Measurements from ENCODE around the gene LY6G5C.

The LY6G5C gene

DNA sequence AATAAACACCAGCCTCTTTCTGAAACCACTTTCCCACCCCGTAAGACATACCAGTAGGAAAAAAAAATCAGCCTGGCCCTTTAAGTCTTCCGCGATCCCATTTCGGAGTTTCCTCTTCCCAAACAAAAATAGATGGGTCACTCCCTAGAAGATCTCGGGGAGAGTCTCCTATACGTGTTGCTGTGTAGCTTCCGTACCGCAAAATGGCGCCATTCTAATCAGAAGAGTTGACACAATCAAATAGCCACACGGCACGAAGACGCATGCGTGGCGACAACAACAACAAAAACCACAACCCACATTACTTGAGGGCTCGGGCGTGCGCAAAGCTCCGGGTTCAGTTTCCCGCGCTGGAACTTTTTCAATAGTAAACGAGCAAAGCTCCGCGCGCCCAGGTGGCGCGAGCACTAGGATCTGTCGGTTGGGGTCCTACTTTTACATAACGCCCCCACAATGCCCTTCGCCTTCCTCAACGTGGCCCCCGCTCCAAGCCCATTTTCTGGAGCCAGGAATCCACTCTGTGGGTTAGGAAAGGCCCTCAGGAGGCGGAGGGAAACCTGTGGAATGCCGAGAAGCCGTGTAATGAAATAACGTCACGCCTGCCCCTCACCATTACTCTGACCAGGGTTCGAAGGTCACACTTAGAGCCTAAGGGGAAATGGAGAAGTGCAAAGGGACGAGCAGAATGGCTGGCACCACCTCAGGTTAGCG lies 15.9 kb downstream of the LY6G5C start, which contains the start of gene GPANK1:
TSS of gene GPANK1 (minus strand) at position 208 of the 711 bp plus-strand sequence. CDS start 519 bp downstream, outside the sequence.
- Histone ChIP-seq H3K4me1 (ENCODE audit: insufficient read depth, low read length) (peaks cover 45% of the 10 kb centered on the region), H3K36me3 (ENCODE audit: insufficient read depth, low read length) (peaks cover 50% of the 10 kb centered on the region), H3K4me3 (ENCODE audit: low read depth in 1 of 2, low read length in 2 of 2) (peak within 1 kb of the TSS; percentile 55 to 96), H3K27ac (ENCODE audit: low read depth, low read length) (peak within 1 kb of the TSS; percentile 95), H3K9ac (ENCODE audit: low read length) (peak within 1 kb of the TSS; percentile 68), H3K27me3 (ENCODE audit: control insufficient read depth in 1 of 2, insufficient read depth in 2 of 2, low read length in 2 of 2) (no peaks in the 10 kb centered on the region), H3K9me3 (ENCODE audit: low read length) (no peaks in the 10 kb centered on the region)

DNA sequence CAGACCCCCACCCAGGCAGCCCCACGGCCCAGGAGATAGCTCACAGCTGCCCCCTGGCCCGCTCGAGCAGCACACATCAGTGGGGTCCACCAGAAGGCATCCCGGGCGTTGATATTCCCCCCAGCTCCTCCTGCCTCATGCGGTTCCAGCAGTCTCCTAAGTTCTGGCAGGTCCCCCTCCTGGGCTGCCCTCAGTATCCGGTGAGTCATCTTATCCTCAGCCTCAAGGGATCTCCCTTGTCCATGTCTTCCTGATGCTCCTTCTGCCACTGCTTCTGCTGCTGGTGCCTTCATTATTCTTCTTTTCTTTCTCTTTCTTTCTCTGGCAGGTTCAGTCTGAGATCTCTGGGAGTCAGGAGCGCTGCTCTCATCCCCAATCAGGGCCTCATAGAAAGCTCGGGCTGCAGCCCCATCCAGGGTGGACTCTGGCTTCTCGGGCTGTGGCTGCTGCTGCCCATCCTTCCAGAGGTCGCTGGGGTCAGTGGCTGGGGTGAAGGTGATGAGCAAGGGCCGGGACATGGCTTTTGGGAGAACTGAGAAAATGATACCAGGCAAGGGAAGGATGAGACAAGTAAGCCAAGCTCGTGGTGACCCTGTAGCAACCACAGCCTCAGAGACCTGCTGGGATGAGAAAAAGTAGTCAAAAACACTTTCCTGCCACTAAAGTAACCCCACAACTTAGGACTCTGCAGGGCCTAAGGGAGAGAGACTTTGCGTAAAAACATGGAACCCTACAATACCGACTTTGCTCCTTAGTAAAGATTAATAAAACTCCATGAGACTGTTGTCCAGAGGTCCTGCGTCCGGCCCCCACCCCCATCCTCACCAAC lies 16.7 kb downstream of the LY6G5C start:
- Histone ChIP-seq H3K4me1 (ENCODE audit: insufficient read depth, low read length) (peaks cover 53% of the 10 kb centered on the region), H3K27me3 (ENCODE audit: control insufficient read depth in 1 of 2, insufficient read depth in 2 of 2, low read length in 2 of 2) (no peaks in the 10 kb centered on the region), H3K36me3 (ENCODE audit: insufficient read depth, low read length) (peaks cover 42% of the 10 kb centered on the region), H3K9ac (ENCODE audit: low read length) (peak overlapping the region; percentile 68), H3K9me3 (ENCODE audit: low read length) (no peaks in the 10 kb centered on the region), H3K27ac (ENCODE audit: low read depth, low read length) (peak overlapping the region; percentile 95), H3K4me3 (ENCODE audit: low read depth in 1 of 2, low read length in 2 of 2) (peak overlapping the region; percentile 55 to 96)

DNA sequence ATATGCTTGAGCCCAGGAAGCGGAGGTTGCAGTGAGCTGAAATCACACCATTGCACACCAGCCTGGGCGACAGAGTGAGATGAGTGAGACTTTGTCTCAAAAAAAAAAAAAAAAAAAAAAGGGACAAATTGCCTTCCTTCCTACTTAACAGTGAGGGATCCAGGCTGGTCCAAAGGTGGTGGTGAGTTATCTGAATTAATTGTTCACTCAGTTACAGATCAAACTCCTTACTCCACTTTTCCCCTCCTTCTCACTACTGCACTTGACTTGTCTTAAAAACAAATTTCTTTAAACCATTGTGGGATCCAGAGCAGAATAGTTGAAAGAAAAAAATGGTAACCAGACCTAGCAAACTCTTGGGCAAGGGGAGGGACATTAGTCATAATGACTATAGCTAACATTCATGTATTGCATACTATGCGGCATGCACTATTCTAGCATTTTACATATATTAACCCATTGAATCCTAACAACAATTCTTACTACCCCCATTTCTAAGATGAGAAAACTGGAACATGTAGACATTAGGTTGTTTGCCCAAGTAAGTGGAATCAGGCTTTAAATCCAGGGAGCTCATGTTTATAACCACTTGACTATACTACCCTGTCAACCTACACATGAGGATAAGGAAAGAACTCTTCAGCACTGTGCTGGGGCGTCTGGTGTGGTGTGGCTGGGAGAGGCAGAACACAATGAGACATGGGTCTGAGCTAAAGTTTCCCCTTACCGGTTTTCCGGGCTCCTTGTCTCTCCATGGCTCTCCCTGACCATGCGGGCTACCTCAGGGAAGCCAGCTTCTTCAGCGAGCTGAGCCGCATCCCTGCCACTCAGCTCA lies 17.5 kb downstream of the LY6G5C start:
- no peaks in the 10 kb centered on the region for H3K27me3 ChIP-seq (ENCODE audit: control insufficient read depth in 1 of 2, insufficient read depth in 2 of 2, low read length in 2 of 2)
- peaks cover 61% of the 10 kb centered on the region for H3K4me1 ChIP-seq (ENCODE audit: insufficient read depth, low read length)
- H3K4me3 ChIP-seq (ENCODE audit: low read depth in 1 of 2, low read length in 2 of 2), result peak overlapping the region; percentile 55 to 96
- H3K9me3 ChIP-seq (ENCODE audit: low read length), result no peaks in the 10 kb centered on the region
- H3K9ac ChIP-seq (ENCODE audit: low read length), result peak overlapping the region; percentile 68
- peak overlapping the region; percentile 62 for H3K27ac ChIP-seq (ENCODE audit: low read depth, low read length)
- peaks cover 36% of the 10 kb centered on the region for H3K36me3 ChIP-seq (ENCODE audit: insufficient read depth, low read length)

DNA sequence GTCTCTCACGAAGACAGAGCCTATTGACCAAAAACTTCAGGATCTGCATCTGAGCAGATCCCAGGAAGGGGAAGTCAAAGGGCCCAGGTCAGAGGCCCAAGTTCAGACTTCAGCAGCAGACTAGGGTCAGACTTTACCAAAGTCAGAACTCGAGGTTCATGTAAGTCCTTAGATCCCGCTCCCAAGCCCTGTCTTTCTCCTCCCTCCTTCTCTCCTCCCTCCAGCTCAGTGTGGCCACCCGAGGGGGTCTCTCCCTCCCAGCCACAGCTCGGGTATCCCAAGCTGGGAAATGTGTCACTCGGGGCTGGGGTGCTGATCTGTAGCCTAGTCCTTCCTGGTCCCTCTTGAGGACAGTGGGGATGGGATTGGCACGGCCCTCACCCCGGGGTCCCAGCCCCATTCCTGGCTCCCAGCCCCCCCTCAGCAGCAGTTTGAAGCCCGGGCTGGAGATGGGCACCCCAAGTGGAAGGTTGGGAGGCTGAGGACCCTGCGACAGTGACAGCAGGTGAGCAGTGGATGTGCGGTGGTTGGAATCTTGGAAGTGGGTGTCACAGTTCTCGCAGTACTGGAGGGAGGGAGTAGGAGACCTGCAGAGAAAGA lies 18.6 kb downstream of the LY6G5C start:
- Histone ChIP-seq H3K4me1 (ENCODE audit: insufficient read depth, low read length) (peaks cover 67% of the 10 kb centered on the region), H3K9ac (ENCODE audit: low read length) (no peak overlapping the region), H3K4me3 (ENCODE audit: low read depth in 1 of 2, low read length in 2 of 2) (no peak overlapping the region), H3K36me3 (ENCODE audit: insufficient read depth, low read length) (peaks cover 29% of the 10 kb centered on the region), H3K27ac (ENCODE audit: low read depth, low read length) (no peak overlapping the region), H3K9me3 (ENCODE audit: low read length) (no peaks in the 10 kb centered on the region), H3K27me3 (ENCODE audit: control insufficient read depth in 1 of 2, insufficient read depth in 2 of 2, low read length in 2 of 2) (no peaks in the 10 kb centered on the region)

DNA sequence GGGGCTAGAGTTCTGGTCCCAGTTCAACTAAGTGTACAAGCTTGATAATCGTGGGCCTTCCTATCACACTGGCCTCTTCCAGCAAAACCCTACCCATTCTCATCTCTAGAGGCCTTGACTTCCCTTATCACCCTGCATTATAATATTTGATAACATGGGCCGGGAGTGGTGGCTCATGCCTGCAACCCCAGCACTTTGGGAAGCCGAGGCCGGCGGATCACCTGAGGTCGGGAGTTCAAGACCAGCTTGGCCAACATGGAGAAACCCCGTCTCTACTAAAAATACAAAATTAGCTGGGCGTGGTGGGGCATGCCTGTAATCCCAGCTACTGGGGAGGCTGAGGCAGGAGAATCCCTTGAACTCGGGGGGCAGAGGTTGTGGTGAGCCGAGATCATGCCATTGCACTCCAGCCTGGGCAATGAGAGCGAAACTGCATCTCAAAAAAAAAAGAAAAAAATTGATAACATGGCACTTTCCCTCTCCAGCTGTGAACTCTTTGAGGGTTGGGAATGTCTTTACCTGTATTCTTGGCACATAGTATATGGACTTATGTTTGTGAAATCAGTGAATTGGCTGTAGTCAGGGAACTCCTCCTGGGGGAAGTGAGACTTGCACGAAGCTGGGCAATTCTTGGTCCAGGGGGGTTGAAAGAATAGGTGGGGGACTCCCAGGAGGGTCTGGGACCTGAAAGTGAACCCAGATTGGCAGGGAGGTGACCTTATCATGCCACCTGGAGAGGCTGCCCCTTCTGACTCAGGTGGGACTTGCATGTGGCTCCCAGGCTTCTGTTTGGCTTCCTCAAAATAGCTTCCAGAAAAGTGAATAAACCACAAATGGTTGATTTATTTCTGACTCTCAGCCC lies 19.4 kb downstream of the LY6G5C start:
- H3K9ac ChIP-seq (ENCODE audit: low read length), result peak overlapping the region; percentile 89
- peaks cover 64% of the 10 kb centered on the region for H3K4me1 ChIP-seq (ENCODE audit: insufficient read depth, low read length)
- H3K9me3 ChIP-seq (ENCODE audit: low read length), result no peaks in the 10 kb centered on the region
- H3K4me3 ChIP-seq (ENCODE audit: low read depth in 1 of 2, low read length in 2 of 2), result peak overlapping the region; percentile 80 to 100
- H3K36me3 ChIP-seq (ENCODE audit: insufficient read depth, low read length), result peaks cover 26% of the 10 kb centered on the region
- no peaks in the 10 kb centered on the region for H3K27me3 ChIP-seq (ENCODE audit: control insufficient read depth in 1 of 2, insufficient read depth in 2 of 2, low read length in 2 of 2)
- peak overlapping the region; percentile 93 for H3K27ac ChIP-seq (ENCODE audit: low read depth, low read length)

DNA sequence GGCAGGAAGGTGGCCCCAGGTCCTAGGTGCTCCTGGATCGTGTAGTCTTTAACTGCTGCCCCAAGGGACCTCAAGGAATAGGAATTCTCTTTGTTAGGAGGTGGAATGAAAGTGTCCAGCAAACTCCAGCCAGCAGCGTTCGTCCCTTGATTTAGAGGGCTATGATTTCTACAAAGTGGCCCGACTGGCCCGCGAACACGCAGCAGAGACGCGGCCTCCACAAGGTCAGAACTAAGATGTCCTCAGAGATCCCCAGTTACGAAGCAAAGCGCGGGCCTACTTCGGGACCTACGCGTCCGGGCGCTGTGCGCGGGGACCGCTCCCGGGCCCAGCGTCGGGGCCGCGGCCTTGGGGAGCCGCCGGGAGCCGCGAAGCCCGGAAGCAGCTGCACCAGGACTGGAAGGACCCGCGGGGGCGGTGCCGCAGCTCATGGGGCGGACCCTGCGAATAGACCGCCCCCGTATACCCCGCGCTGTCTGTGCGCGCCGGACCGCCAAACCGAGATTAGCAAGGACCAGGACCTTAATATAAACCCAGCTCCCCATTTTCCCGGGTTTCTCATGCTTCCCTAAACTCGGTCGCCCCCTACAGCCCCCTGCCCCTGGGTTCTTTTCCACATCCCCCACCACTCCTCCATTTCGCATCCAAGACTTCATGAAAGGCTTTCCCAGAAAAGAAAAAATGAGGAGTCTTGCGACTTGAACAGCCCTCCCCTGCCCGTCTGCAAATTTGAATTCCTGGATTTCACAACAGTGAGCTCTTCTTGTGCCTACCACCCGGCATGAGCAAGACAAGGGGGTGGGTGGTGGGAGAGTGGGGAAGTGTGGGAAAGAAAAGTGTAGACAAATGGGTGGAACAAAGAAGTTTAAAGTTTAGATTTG lies 20.2 kb downstream of the LY6G5C start, which contains the start of gene C6orf47:
TSS of gene C6orf47 (minus strand) at position 398 of the 881 bp plus-strand sequence. CDS start 831 bp downstream, outside the sequence.
- Histone ChIP-seq H3K4me1 (ENCODE audit: insufficient read depth, low read length) (peaks cover 62% of the 10 kb centered on the region), H3K9ac (ENCODE audit: low read length) (peak within 1 kb of the TSS; percentile 89), H3K9me3 (ENCODE audit: low read length) (no peaks in the 10 kb centered on the region), H3K36me3 (ENCODE audit: insufficient read depth, low read length) (peaks cover 29% of the 10 kb centered on the region), H3K4me3 (ENCODE audit: low read depth in 1 of 2, low read length in 2 of 2) (peak within 1 kb of the TSS; percentile 80 to 100), H3K27me3 (ENCODE audit: control insufficient read depth in 1 of 2, insufficient read depth in 2 of 2, low read length in 2 of 2) (no peaks in the 10 kb centered on the region), H3K27ac (ENCODE audit: low read depth, low read length) (peak within 1 kb of the TSS; percentile 93)

DNA sequence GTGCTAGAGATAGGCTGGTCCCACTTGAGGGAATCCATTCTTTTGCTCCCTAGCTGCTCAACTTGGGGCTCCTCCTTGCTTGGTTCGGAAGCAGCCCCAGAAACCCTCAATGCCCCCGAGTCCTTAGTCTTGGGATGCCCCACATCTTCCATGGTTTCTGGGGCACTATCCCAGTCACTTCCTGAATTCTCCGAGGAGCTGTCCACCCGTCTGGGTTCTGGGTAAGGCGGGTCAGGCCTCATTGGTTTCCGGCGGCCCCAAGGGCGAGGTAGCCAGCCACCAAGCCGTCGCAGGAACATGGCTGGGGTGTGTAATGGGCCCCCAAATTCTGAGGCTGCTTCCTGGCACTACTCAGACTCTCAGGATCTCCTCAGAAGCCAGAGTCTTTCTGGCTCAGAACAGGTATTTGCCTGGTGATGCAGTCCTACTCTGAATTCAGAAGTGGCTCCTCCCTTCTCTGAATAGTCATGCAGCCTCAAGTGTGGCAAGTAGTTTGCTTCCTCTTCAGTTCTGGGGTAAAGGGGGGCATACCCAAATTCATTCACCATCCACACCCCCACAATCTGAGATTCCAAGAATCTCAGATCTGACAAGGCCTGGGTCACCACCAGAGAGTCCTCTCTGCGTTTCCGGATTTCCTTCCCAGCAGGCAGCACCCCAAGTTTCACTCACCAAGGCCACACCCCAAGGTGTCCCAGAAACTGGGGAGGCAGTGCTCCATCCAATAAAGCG lies 21.1 kb downstream of the LY6G5C start:
- H3K4me3 ChIP-seq (ENCODE audit: low read depth in 1 of 2, low read length in 2 of 2), result peak overlapping the region; percentile 80 to 100
- peak overlapping the region; percentile 89 for H3K9ac ChIP-seq (ENCODE audit: low read length)
- peaks cover 32% of the 10 kb centered on the region for H3K36me3 ChIP-seq (ENCODE audit: insufficient read depth, low read length)
- no peaks in the 10 kb centered on the region for H3K27me3 ChIP-seq (ENCODE audit: control insufficient read depth in 1 of 2, insufficient read depth in 2 of 2, low read length in 2 of 2)
- H3K27ac ChIP-seq (ENCODE audit: low read depth, low read length), result peak overlapping the region; percentile 93
- H3K4me1 ChIP-seq (ENCODE audit: insufficient read depth, low read length), result peaks cover 62% of the 10 kb centered on the region
- H3K9me3 ChIP-seq (ENCODE audit: low read length), result no peaks in the 10 kb centered on the region

DNA sequence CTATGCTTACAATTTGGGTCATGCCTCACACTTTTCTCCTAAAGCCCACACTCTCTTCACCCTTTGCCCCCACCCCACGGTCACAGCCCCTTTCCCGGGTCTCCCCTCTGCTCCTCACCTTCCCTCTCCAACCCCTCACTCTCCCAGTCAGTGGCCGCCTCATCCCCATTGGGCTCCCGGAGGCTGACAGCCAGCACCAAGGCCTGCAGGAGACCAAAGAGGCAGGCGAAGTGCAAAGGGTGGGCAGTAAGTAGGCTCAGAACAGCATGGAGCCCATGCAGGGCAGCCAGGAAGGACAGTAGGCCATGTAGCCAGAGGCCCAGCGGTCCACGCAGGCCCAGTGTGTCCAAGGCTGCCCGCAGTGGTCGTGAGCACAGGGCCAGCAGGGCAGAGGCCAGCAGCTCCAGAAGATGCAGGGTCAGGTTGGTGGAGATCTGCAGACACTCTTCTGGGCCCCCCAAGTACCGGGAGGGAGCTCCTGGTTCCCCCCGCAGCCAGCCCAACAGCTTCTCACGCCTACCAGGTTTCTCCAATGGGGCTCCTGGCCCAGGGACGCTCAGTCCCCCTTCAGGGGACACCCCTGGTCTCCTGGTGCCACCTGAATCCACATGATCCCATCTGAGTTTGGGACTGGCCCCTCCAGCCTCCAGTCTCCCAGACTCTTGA lies 21.8 kb downstream of the LY6G5C start:
- Histone ChIP-seq H3K4me3 (ENCODE audit: low read depth in 1 of 2, low read length in 2 of 2) (peak overlapping the region; percentile 80 to 100), H3K27me3 (ENCODE audit: control insufficient read depth in 1 of 2, insufficient read depth in 2 of 2, low read length in 2 of 2) (no peaks in the 10 kb centered on the region), H3K4me1 (ENCODE audit: insufficient read depth, low read length) (peaks cover 61% of the 10 kb centered on the region), H3K9ac (ENCODE audit: low read length) (peak overlapping the region; percentile 89), H3K9me3 (ENCODE audit: low read length) (no peaks in the 10 kb centered on the region), H3K27ac (ENCODE audit: low read depth, low read length) (no peak overlapping the region), H3K36me3 (ENCODE audit: insufficient read depth, low read length) (peaks cover 32% of the 10 kb centered on the region)
